Measurements from ENCODE around the gene RASD1. TPM values are rescaled to one million over a fixed set of nuclear protein-coding genes. Genes with fewer than 3 reads are reported as not detected.

Gene RASD1
- total RNA-seq (1 to 10 TPM in 3 of 5 experiments, under 1 TPM in 2; 0.35 to 2.5 (median 1.0) TPM), polyA plus RNA-seq (not detected), total RNA-seq (7.1 reads per million, percentile 30 among the genes with 10 or more reads in this experiment)

- peaks cover 0 to 1% (median 0%) of the 10 kb centered on the region in 11 donors for H3K9me3 Mint-ChIP-seq
- POLR2A ChIA-PET, result interaction anchor here (0.7 to 2.2 kb wide), 4 partner anchors 19 to 94 kb away, joined by 3 to 9 read pairs (median 3); partner anchors contain the start of genes MED9 and PEMT
- H3K27me3 Mint-ChIP-seq, result peaks cover 5 to 24% (median 6%) of the 10 kb centered on the region in 5 donors
- peaks cover 12 to 20% (median 14%) of the 10 kb centered on the region in 7 donors for H3K4me1 Mint-ChIP-seq
- Histone ChIP-seq H3K4me3 (ENCODE audit: low read length) (peak within 1 kb of the TSS; percentile 61), H3K36me3 (ENCODE audit: control insufficient read depth in 2 of 3, insufficient read depth in 3 of 3, low read length in 3 of 3) (peaks cover 0 to 13% (median 0%) of the 10 kb centered on the region in 3 experiments), H3K9me3 (ENCODE audit: control insufficient read depth in 2 of 3, low read length in 3 of 3) (no peaks in the 10 kb centered on the region), H3K27ac (ENCODE audit: low read depth, low read length) (peak within 1 kb of the TSS; percentile 44), H3K4me1 (ENCODE audit: control insufficient read depth in 2 of 2, insufficient read depth in 2 of 2, low read length in 2 of 2) (peaks cover 3 to 11% of the 10 kb centered on the region in 2 donors), H3K27me3 (ENCODE audit: control insufficient read depth in 2 of 2, insufficient read depth in 2 of 2, low read length in 2 of 2) (no peaks in the 10 kb centered on the region)
- intact Hi-C loops (cut with micrococcal nuclease), result loop anchor here (1.0 to 10.0 kb wide), 10 partner anchors 19 to 541 kb away; partner anchors contain the start of genes ATPAF2 (in 2 of the 2), GID4 (in 2 of the 2), PEMT (in 2 of the 2) and MED9 (in 1 of the 2)
- CTCF ChIA-PET, result interaction anchor here (0.6 to 3.1 kb wide), 19 partner anchors 9 to 617 kb away, joined by 3 to 39 read pairs (median 3); no protein-coding TSS in a partner anchor
- peak; percentile 90 for ATAC-seq
- H3K4me3 Mint-ChIP-seq, result peak within 1 kb of the TSS; percentile 77 to 91 (median 86)
- peaks cover 0 to 4% (median 3%) of the 10 kb centered on the region in 5 donors for H3K36me3 Mint-ChIP-seq
- H3K27ac Mint-ChIP-seq, result peak within 1 kb of the TSS in 5 of 9 donors; percentile 29 to 86 (median 42)
- DNase-seq, result peak; percentile 61 to 89 (median 74)
Observed at GRCh38 chr17:17496189-17497064, at the start of gene RASD1. RASD1 (minus strand) TSS chr17:17496395; CDS start chr17:17496181, 214 bp downstream.

GRCh38 chr17:17545984-17546383, 49.8 kb upstream of the RASD1 start:
- intact Hi-C loops (cut with micrococcal nuclease), result no loop called here
- POLR2A ChIA-PET, result no interaction called here
- Mint-ChIP-seq H3K4me3 (no peak overlapping the region), H3K27me3 (no peaks in the 10 kb centered on the region), H3K36me3 (peaks cover 0 to 4% (median 0%) of the 10 kb centered on the region in 5 donors), H3K27ac (peak overlapping the region in 2 of 9 donors; percentile 14 to 17), H3K4me1 (no peaks in the 10 kb centered on the region), H3K9me3 (no peaks in the 10 kb centered on the region)
- ATAC-seq (no peak), DNase-seq (no peak)
- H3K27ac ChIP-seq (ENCODE audit: low read depth, low read length), result no peak overlapping the region
- H3K27me3 ChIP-seq (ENCODE audit: control insufficient read depth in 2 of 2, insufficient read depth in 2 of 2, low read length in 2 of 2), result no peaks in the 10 kb centered on the region
- CTCF ChIA-PET, result no interaction called here
- no peaks in the 10 kb centered on the region for H3K4me1 ChIP-seq (ENCODE audit: control insufficient read depth in 2 of 2, insufficient read depth in 2 of 2, low read length in 2 of 2)
- no peaks in the 10 kb centered on the region for H3K9me3 ChIP-seq (ENCODE audit: control insufficient read depth in 2 of 3, low read length in 3 of 3)
- no peak overlapping the region for H3K4me3 ChIP-seq (ENCODE audit: low read length)
- no peaks in the 10 kb centered on the region for H3K36me3 ChIP-seq (ENCODE audit: control insufficient read depth in 2 of 3, insufficient read depth in 3 of 3, low read length in 3 of 3)

GRCh38 chr17:17545031-17545820, 49.0 kb upstream of the RASD1 start:
- POLR2A ChIA-PET, result no interaction called here

GRCh38 chr17:17542906-17543635, 46.9 kb upstream of the RASD1 start:
- Mint-ChIP-seq H3K27me3 (no peaks in the 10 kb centered on the region), H3K4me3 (no peak overlapping the region), H3K27ac (no peak overlapping the region), H3K9me3 (no peaks in the 10 kb centered on the region), H3K4me1 (peaks cover 0 to 3% (median 0%) of the 10 kb centered on the region in 7 donors), H3K36me3 (peaks cover 0 to 4% (median 0%) of the 10 kb centered on the region in 5 donors)
- DNase-seq (no peak), ATAC-seq (no peak)
- H3K4me3 ChIP-seq (ENCODE audit: low read length), result no peak overlapping the region
- no peaks in the 10 kb centered on the region for H3K36me3 ChIP-seq (ENCODE audit: control insufficient read depth in 2 of 3, insufficient read depth in 3 of 3, low read length in 3 of 3)
- no peaks in the 10 kb centered on the region for H3K4me1 ChIP-seq (ENCODE audit: control insufficient read depth in 2 of 2, insufficient read depth in 2 of 2, low read length in 2 of 2)
- no peak overlapping the region for H3K27ac ChIP-seq (ENCODE audit: low read depth, low read length)
- POLR2A ChIA-PET, result no interaction called here
- H3K27me3 ChIP-seq (ENCODE audit: control insufficient read depth in 2 of 2, insufficient read depth in 2 of 2, low read length in 2 of 2), result no peaks in the 10 kb centered on the region
- intact Hi-C loops (cut with micrococcal nuclease), result no loop called here
- CTCF ChIA-PET, result no interaction called here
- no peaks in the 10 kb centered on the region for H3K9me3 ChIP-seq (ENCODE audit: control insufficient read depth in 2 of 3, low read length in 3 of 3)

More at GRCh38 chr17:17545031-17545820, 49.0 kb upstream of the RASD1 start:
- Histone ChIP-seq H3K27ac (ENCODE audit: low read depth, low read length) (no peak overlapping the region), H3K4me3 (ENCODE audit: low read length) (no peak overlapping the region), H3K4me1 (ENCODE audit: control insufficient read depth in 2 of 2, insufficient read depth in 2 of 2, low read length in 2 of 2) (no peaks in the 10 kb centered on the region), H3K36me3 (ENCODE audit: control insufficient read depth in 2 of 3, insufficient read depth in 3 of 3, low read length in 3 of 3) (no peaks in the 10 kb centered on the region), H3K27me3 (ENCODE audit: control insufficient read depth in 2 of 2, insufficient read depth in 2 of 2, low read length in 2 of 2) (no peaks in the 10 kb centered on the region), H3K9me3 (ENCODE audit: control insufficient read depth in 2 of 3, low read length in 3 of 3) (no peaks in the 10 kb centered on the region)
- no peak overlapping the region for H3K4me3 Mint-ChIP-seq
- no peaks in the 10 kb centered on the region for H3K27me3 Mint-ChIP-seq
- intact Hi-C loops (cut with micrococcal nuclease), result no loop called here
- H3K4me1 Mint-ChIP-seq, result peaks cover 0 to 3% (median 0%) of the 10 kb centered on the region in 7 donors
- peaks cover 0 to 4% (median 0%) of the 10 kb centered on the region in 5 donors for H3K36me3 Mint-ChIP-seq
- DNase-seq (no peak), ATAC-seq (no peak)
- CTCF ChIA-PET, result no interaction called here
- no peaks in the 10 kb centered on the region for H3K9me3 Mint-ChIP-seq
- H3K27ac Mint-ChIP-seq, result peak overlapping the region in 1 of 9 donors; percentile 14

GRCh38 chr17:17541640-17542001, 45.4 kb upstream of the RASD1 start:
- H3K36me3 ChIP-seq (ENCODE audit: control insufficient read depth in 2 of 3, insufficient read depth in 3 of 3, low read length in 3 of 3), result no peaks in the 10 kb centered on the region
- DNase-seq (no peak), ATAC-seq (no peak)
- intact Hi-C loops (cut with micrococcal nuclease), result no loop called here
- no peaks in the 10 kb centered on the region for H3K4me1 ChIP-seq (ENCODE audit: control insufficient read depth in 2 of 2, insufficient read depth in 2 of 2, low read length in 2 of 2)
- Mint-ChIP-seq H3K27ac (no peak overlapping the region), H3K4me1 (peaks cover 0 to 3% (median 0%) of the 10 kb centered on the region in 7 donors), H3K4me3 (no peak overlapping the region), H3K27me3 (no peaks in the 10 kb centered on the region), H3K9me3 (no peaks in the 10 kb centered on the region), H3K36me3 (peaks cover 0 to 3% (median 0%) of the 10 kb centered on the region in 5 donors)
- POLR2A ChIA-PET, result no interaction called here
- no peaks in the 10 kb centered on the region for H3K9me3 ChIP-seq (ENCODE audit: control insufficient read depth in 2 of 3, low read length in 3 of 3)
- H3K4me3 ChIP-seq (ENCODE audit: low read length), result no peak overlapping the region
- CTCF ChIA-PET, result interaction anchor here (0.5 kb wide), 1 partner anchor 73 kb away, joined by 3 read pairs; no protein-coding TSS in a partner anchor
- no peaks in the 10 kb centered on the region for H3K27me3 ChIP-seq (ENCODE audit: control insufficient read depth in 2 of 2, insufficient read depth in 2 of 2, low read length in 2 of 2)
- no peak overlapping the region for H3K27ac ChIP-seq (ENCODE audit: low read depth, low read length)

All from naive thymus-derived CD4-positive, alpha-beta T cell (primary cell).